ENCODE data around the gene DCUN1D3. TPM values are rescaled to one million over a fixed set of nuclear protein-coding genes. Genes with fewer than 3 reads are reported as not detected.

DCUN1D3 gene
- total and polyA plus RNA-seq, 2 donors (not counting 3 experiments of a cell fraction or from before 2014, with no cell fraction given), result 10.4 to 35.0 TPM

- POLR2A ChIA-PET, result interaction anchor here (1.2 to 2.6 kb wide), 2 partner anchors 49 to 54 kb away, joined by 5 to 15 read pairs; partner anchors contain the start of genes DCUN1D3 and LYRM1
- dilution Hi-C loops (cut with MboI; ENCODE audit: extremely low pct_ligation_motif_present, low sequenced_read_pairs), result no loop called here
Measured at GRCh38 chr16:20850981-20851380, 49.2 kb downstream of the DCUN1D3 start.

More at GRCh38 chr16:20850981-20851380, 49.2 kb downstream of the DCUN1D3 start:
- Histone ChIP-seq H3K9ac (replicated peaks; ENCODE audit: extremely low read depth, insufficient read depth, low read length) (no peak overlapping the region), H2AFZ (ENCODE audit: low read depth, low read length) (no peak overlapping the region), H3K4me1 (ENCODE audit: control insufficient read depth, extremely low read depth, insufficient read depth, low read length) (peaks cover 48% of the 10 kb centered on the region), H3K79me2 (ENCODE audit: control insufficient read depth, insufficient read depth, low read length) (no peaks in the 10 kb centered on the region), H3K9me1 (replicated peaks; ENCODE audit: control insufficient read depth, extremely low read depth, insufficient read depth, low read length) (no peaks in the 10 kb centered on the region), H3K27ac (ENCODE audit: insufficient read depth, low read depth, low read length) (peak overlapping the region; percentile 10), H3K9me3 (replicated peaks; ENCODE audit: control insufficient read depth, insufficient read depth, low read length) (no peaks in the 10 kb centered on the region), H3K4me3 (replicated peaks in 1 of 3; ENCODE audit: insufficient read depth in 1 of 3, low read depth in 1 of 3, low read length in 3 of 3) (no peak overlapping the region), H3K27me3 (ENCODE audit: control insufficient read depth in 2 of 2, insufficient read depth in 2 of 2, low read length in 2 of 2) (no peaks in the 10 kb centered on the region), H4K20me1 (replicated peaks; ENCODE audit: control insufficient read depth, extremely low read depth, insufficient read depth, low read length) (no peaks in the 10 kb centered on the region), H3K4me2 (ENCODE audit: insufficient read depth, low read length) (no peak overlapping the region), H3K36me3 (ENCODE audit: control insufficient read depth in 2 of 2, extremely low read depth in 1 of 2, insufficient read depth in 2 of 2, low read length in 2 of 2) (peaks cover 4 to 8% of the 10 kb centered on the region in 2 experiments)
- intact Hi-C loops (cut with micrococcal nuclease), result loop anchor here (1.0 to 5.0 kb wide), 9 partner anchors 49 to 449 kb away; partner anchors contain the start of genes CRYM, DCUN1D3 and LYRM1
- DNase-seq (ENCODE audit: low read depth, low spot score), result peak; percentile 56
- TF ChIP-seq GATA2 (IDR thresholded peaks at IDR 0.05; ENCODE audit: insufficient read depth, insufficient read length, low read depth, low read length) (no peak), CTCF (IDR thresholded peaks at IDR 0.05; ENCODE audit: extremely low read depth in 1 of 2, insufficient read depth in 1 of 2, low read depth in 1 of 2, low read length in 2 of 2) (no peak), POLR2AphosphoS5 (IDR thresholded peaks at IDR 0.05; ENCODE audit: insufficient read depth, low read depth, low read length) (no peak), JUN (IDR thresholded peaks at IDR 0.05; ENCODE audit: borderline replicate concordance, insufficient read depth, insufficient read length, low read depth) (no peak), MYC (IDR thresholded peaks at IDR 0.05; ENCODE audit: low read depth, low read length) (no peak), MAX (IDR thresholded peaks at IDR 0.05; ENCODE audit: insufficient read depth, insufficient read length) (no peak), EZH2 (IDR thresholded peaks at IDR 0.05; ENCODE audit: borderline replicate concordance, low read depth, low read length, severe bottlenecking) (no peak), POLR2A (IDR thresholded peaks at IDR 0.05; ENCODE audit: low read depth, low read length) (no peak), FOS (IDR thresholded peaks at IDR 0.05; ENCODE audit: borderline replicate concordance, insufficient read depth, low read length) (no peak)
- CTCF ChIA-PET, result interaction anchor here (0.7 to 3.8 kb wide), 38 partner anchors 15 to 450 kb away, joined by 3 to 73 read pairs (median 4); partner anchors contain the start of genes DCUN1D3, ERI2, LDAF1 and LYRM1
- no TSS peak for BruUV-seq (replicated peaks)
- FAIRE-seq, result peak; percentile 87

Data from endothelial cell of umbilical vein (primary cell).